Mesothelial cell of epicardium (in vitro differentiated cells): ENCODE results near the gene KIAA0232. TPM values are rescaled to one million over a fixed set of nuclear protein-coding genes. Genes with fewer than 3 reads are reported as not detected.
"Not testable (repeated sequence)": the region's sequence is repeated elsewhere in the genome, so short reads cannot be mapped to it uniquely, and the experiment has no call there.

Experiments used
- DNase-seq, 2 experiments: peaks; one replicate each; pipeline ENCODE4 v3.0.0; 2021; ENCODE audit warnings: low spot score in 2 of 2; ENCODE audit not compliant: unreplicated experiment in 2 of 2
- H3K27ac Mint-ChIP-seq: 2 replicates; pipeline ENCODE4 v1.8.0; 2021; ENCODE audit warnings: mixed read lengths
- H3K27me3 Mint-ChIP-seq: 2 replicates; pipeline ENCODE4 v1.8.0; 2021; ENCODE audit warnings: low read depth, mixed read lengths
- H3K36me3 Mint-ChIP-seq: 2 replicates; pipeline ENCODE4 v1.8.0; 2021; ENCODE audit warnings: mixed read lengths
- H3K4me1 Mint-ChIP-seq: 2 replicates; pipeline ENCODE4 v1.8.0; 2021; ENCODE audit warnings: mixed read lengths
- H3K4me3 Mint-ChIP-seq: 2 replicates; pipeline ENCODE4 v1.8.0; 2021; ENCODE audit warnings: mild to moderate bottlenecking, moderate library complexity, mixed read lengths
- H3K9me3 Mint-ChIP-seq: 2 replicates; pipeline ENCODE4 v1.8.0; 2021; ENCODE audit warnings: mixed read lengths
- CTCF ChIP-seq: fragments of 200-600 bp; sonication (generic); IDR thresholded peaks from one replicate; pipeline ENCODE4 v1.5.0; 2021; ENCODE audit warnings: antibody characterized with exemption; ENCODE audit not compliant: unreplicated experiment
- total RNA-seq: library from RNA; stranded (reverse); gene quantifications from 3 replicates; pipeline ENCODE4 v1.2.1, GENCODE V29; 2021

KIAA0232 gene
- total RNA-seq, 1 donor from 2014 or later = 37.8 TPM

DNA sequence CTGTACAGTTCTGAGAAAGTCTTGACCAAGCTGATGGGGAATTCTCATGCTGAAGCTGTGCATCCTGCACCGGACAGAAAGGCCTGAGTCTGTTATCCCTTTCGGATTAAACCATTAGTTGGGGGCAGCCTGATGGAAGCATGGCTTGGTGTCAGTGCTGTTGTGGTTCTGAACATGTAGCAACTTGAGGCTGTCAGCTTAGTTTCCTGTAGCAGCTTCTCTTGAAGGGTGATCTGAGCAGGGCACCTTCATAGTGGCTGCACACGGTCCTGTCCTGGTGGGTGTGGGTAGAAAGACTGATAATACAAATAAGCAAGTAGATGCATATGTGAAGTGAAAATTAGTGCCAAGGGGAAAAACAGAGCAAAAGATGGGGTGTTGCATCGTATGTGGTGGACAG is 11.7 kb downstream of the KIAA0232 start:
- no peak overlapping the region for H3K27ac Mint-ChIP-seq
- no peak for TF ChIP-seq CTCF

DNA sequence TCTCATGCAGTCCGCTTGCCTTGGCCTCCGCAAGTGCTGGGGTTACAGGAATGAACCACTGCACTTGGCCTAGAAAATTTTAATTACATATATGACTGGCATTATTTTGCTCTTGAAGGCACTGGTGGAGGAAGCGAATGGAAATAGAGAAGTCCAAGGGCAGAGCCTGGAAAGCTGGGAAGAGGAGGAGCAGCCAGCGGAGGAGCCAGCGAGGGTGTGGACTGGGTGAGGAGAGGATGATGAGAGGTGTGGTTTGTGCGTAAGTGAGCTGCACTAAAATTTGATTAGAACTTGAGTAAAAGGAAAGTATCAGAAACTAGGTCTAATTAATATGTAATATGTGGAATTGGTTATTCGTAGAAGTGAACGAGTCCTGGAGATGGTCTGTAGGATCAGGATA is 13.3 kb downstream of the KIAA0232 start:
- no peak for TF ChIP-seq CTCF
- Mint-ChIP-seq H3K9me3 (peaks cover 13% of the 10 kb centered on the region), H3K4me3 (no peak overlapping the region), H3K27ac (no peak overlapping the region), H3K4me1 (peaks cover 2% of the 10 kb centered on the region), H3K36me3 (peaks cover 34% of the 10 kb centered on the region), H3K27me3 (no peaks in the 10 kb centered on the region)
- no peak for DNase-seq

More for the DNA sequence above, 11.7 kb downstream of the KIAA0232 start:
- Mint-ChIP-seq H3K4me1 (peaks cover 2% of the 10 kb centered on the region), H3K27me3 (no peaks in the 10 kb centered on the region), H3K4me3 (no peak overlapping the region), H3K36me3 (peaks cover 37% of the 10 kb centered on the region), H3K9me3 (peaks cover 13% of the 10 kb centered on the region)
- DNase-seq = no peak

DNA sequence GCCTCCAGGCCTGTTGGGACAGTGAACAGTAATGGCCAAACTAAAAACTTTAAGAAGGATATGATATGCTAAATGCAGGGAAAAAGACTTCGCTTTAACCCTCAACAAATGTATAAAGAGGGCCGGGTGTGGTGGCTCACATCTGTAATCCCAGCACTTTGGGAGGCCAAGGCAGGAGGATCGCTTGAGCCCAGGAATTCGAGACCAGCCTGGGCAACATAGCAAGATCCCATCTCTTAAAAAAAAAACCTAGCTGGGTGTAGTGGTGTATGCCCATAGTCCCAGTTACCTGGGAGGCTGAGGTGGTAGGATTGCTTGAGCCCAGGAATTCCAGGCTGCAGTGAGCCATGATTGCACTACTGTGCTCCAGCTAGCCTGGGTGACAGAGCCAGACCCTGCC is 14.8 kb downstream of the KIAA0232 start:
- not testable (repeated sequence) for H3K27me3 Mint-ChIP-seq, H3K4me1 Mint-ChIP-seq, H3K4me3 Mint-ChIP-seq, H3K9me3 Mint-ChIP-seq, H3K27ac Mint-ChIP-seq, DNase-seq
- H3K36me3 Mint-ChIP-seq = peaks cover 24% of the 10 kb centered on the region

- peaks cover 6% of the 10 kb centered on the region for H3K9me3 Mint-ChIP-seq
- DNase-seq = no peak
- H3K27me3 Mint-ChIP-seq = no peaks in the 10 kb centered on the region
- no peak overlapping the region for H3K27ac Mint-ChIP-seq
- no peak for TF ChIP-seq CTCF
- peaks cover 26% of the 10 kb centered on the region for H3K36me3 Mint-ChIP-seq
- no peak overlapping the region for H3K4me3 Mint-ChIP-seq
- peaks cover 5% of the 10 kb centered on the region for H3K4me1 Mint-ChIP-seq
Observed at GRCh38 chr4:6799091-6799490, 16.6 kb downstream of the KIAA0232 start.

GRCh38 chr4:6802025-6802424 is 19.5 kb downstream of the KIAA0232 start:
- H3K4me3 Mint-ChIP-seq = no peak overlapping the region

GRCh38 chr4:6802626-6803025 is 20.1 kb downstream of the KIAA0232 start:
- Mint-ChIP-seq H3K27ac (peak overlapping the region; percentile 21), H3K4me3 (no peak overlapping the region), H3K27me3 (no peaks in the 10 kb centered on the region), H3K9me3 (no peaks in the 10 kb centered on the region), H3K4me1 (peaks cover 9% of the 10 kb centered on the region), H3K36me3 (peaks cover 7% of the 10 kb centered on the region)
- DNase-seq = no peak
- TF ChIP-seq CTCF = no peak

More at GRCh38 chr4:6802025-6802424, 19.5 kb downstream of the KIAA0232 start:
- Mint-ChIP-seq H3K9me3 (no peaks in the 10 kb centered on the region), H3K36me3 (peaks cover 9% of the 10 kb centered on the region), H3K27ac (no peak overlapping the region), H3K4me1 (peaks cover 9% of the 10 kb centered on the region), H3K27me3 (no peaks in the 10 kb centered on the region)
- no peak for DNase-seq
- no peak for TF ChIP-seq CTCF
